Measurements from ENCODE around the gene CDH15. TPM values are rescaled to one million over a fixed set of nuclear protein-coding genes. Genes with fewer than 3 reads are reported as not detected.

CDH15 gene
- total and polyA plus RNA-seq, 4 donors: 0.09 to 2.1 (median 1.3) TPM

DNA sequence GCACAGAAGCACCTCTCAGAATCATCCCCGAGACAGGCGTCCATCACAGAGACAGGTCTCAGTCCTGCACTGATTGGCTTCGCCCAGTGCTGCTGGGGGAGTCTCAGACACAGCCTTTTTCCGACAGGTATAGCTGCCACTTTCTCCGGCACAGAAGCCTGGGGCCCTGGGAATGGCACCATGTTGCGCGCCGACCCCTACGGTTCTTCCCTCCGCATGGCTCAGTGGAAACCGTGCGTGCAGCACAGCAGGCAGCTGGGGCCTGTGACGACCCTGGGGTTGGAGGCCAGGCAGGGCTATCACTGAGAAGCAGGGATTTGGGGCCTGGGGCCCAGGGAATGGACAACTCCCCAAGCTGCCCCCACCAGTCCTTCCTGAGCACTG, 29.7 kb upstream of the CDH15 start:
- no peak overlapping the region for H3K4me3 ChIP-seq
- H3K4me1 ChIP-seq (ENCODE audit: control insufficient read depth in 5 of 5, insufficient read depth in 5 of 5, low read length in 5 of 5): no peaks in the 10 kb centered on the region
- TF ChIP-seq, protein P1, sequence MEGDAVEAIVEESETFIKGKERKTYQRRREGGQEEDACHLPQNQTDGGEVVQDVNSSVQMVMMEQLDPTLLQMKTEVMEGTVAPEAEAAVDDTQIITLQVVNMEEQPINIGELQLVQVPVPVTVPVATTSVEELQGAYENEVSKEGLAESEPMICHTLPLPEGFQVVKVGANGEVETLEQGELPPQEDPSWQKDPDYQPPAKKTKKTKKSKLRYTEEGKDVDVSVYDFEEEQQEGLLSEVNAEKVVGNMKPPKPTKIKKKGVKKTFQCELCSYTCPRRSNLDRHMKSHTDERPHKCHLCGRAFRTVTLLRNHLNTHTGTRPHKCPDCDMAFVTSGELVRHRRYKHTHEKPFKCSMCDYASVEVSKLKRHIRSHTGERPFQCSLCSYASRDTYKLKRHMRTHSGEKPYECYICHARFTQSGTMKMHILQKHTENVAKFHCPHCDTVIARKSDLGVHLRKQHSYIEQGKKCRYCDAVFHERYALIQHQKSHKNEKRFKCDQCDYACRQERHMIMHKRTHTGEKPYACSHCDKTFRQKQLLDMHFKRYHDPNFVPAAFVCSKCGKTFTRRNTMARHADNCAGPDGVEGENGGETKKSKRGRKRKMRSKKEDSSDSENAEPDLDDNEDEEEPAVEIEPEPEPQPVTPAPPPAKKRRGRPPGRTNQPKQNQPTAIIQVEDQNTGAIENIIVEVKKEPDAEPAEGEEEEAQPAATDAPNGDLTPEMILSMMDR (IDR thresholded peaks at IDR 0.05; ENCODE audit: control extremely low read depth, extremely low read depth): no peak
- WGBS, 2 donors: 97 to 99% methylated on average over 11 to 13 of the region's 13 CpGs
- peaks cover 0 to 56% (median 6%) of the 10 kb centered on the region in 4 donors for H3K36me3 ChIP-seq (ENCODE audit: control insufficient read depth in 4 of 4, insufficient read depth in 4 of 4, low read length in 4 of 4)
- peaks cover 0 to 2% (median 0%) of the 10 kb centered on the region in 4 donors for H3K9me3 ChIP-seq (ENCODE audit: control insufficient read depth in 4 of 4, insufficient read depth in 3 of 4, low read length in 3 of 4)
- no peak overlapping the region for H3K27ac ChIP-seq (ENCODE audit: low read depth in 1 of 2, low read length in 1 of 2)
- DNase-seq (no peak), ATAC-seq (ENCODE audit: insufficient read depth, low FRiP score) (no peak)
- H3K27me3 ChIP-seq (ENCODE audit: control insufficient read depth in 3 of 3, insufficient read depth in 3 of 3, low read length in 2 of 3): no peaks in the 10 kb centered on the region
- H3K9ac ChIP-seq (ENCODE audit: insufficient read depth in 1 of 2, low read length in 2 of 2): no peak overlapping the region

DNA sequence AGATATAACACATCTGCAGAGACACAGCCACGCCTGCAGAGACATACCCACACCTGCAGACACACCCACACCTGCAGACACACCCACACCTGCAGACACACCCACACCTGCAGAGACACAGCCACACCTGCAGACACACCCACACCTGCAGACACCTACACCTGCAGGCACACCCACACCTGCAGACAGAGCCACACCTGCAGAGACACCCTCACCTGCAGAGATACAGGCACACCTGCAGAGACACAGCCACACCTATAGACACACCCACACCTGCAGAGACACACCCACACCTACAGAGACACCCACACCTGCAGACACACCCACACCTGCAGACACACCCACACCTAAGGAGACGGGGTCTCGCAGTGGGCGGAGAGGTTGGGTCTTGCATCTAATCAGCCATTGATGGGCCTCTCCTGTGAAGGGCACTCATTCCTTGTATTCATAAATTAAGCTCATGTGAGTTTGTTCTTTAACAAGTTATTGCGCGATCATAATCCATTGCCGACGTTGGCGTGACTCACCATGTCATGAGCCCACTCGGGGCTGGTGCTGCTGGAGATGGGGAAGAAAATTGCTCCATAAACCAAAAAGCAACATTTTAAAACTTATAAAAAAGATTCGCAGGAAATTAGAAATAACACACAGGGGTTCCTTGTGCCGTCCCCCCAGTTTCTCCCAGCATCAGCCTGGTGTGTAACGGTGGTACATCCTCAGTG, 28.9 kb upstream of the CDH15 start:
- 92 to 94% methylated on average over 13 of the region's 13 CpGs for WGBS, 2 donors
- Histone ChIP-seq H3K9ac (ENCODE audit: insufficient read depth in 1 of 2, low read length in 2 of 2) (no peak overlapping the region), H3K4me1 (ENCODE audit: control insufficient read depth in 5 of 5, insufficient read depth in 5 of 5, low read length in 5 of 5) (no peaks in the 10 kb centered on the region), H3K36me3 (ENCODE audit: control insufficient read depth in 4 of 4, insufficient read depth in 4 of 4, low read length in 4 of 4) (peaks cover 0 to 55% (median 7%) of the 10 kb centered on the region in 4 donors), H3K27me3 (ENCODE audit: control insufficient read depth in 3 of 3, insufficient read depth in 3 of 3, low read length in 2 of 3) (no peaks in the 10 kb centered on the region), H3K4me3 (no peak overlapping the region), H3K9me3 (ENCODE audit: control insufficient read depth in 4 of 4, insufficient read depth in 3 of 4, low read length in 3 of 4) (peaks cover 0 to 2% (median 0%) of the 10 kb centered on the region in 4 donors), H3K27ac (ENCODE audit: low read depth in 1 of 2, low read length in 1 of 2) (no peak overlapping the region)
- DNase-seq: no peak
- TF ChIP-seq, protein P1 (IDR thresholded peaks at IDR 0.05; ENCODE audit: control extremely low read depth, extremely low read depth): no peak
- ATAC-seq (ENCODE audit: insufficient read depth, low FRiP score): no peak

DNA sequence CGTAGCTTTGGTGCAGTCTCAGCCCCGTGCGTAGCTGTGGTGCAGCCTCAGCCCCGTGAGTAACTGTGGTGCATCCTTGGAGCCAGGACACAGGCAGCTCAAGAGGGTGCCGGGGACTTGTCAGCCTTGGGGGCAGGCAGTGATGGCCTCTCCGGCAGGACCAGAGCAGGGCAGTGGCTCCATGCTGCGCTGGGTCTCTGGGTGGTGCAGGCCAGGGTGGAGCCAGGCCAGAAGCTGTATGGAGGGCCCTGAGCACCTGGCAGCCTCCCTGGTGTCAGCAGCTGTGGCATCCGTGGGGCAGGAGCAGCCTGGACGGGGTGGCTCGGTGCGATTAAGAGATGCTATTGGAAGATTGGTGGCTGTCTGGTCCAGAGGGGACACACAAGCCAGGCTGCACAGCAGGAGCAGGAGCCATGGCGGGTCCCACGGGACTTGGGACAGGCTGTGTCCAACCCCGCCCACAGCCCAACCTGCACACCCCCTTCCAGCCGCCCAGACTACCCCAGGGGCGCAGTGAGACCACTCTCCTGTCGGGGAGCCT, 28.3 kb upstream of the CDH15 start:
- no peak for ATAC-seq (ENCODE audit: insufficient read depth, low FRiP score)
- peaks cover 0 to 55% (median 8%) of the 10 kb centered on the region in 4 donors for H3K36me3 ChIP-seq (ENCODE audit: control insufficient read depth in 4 of 4, insufficient read depth in 4 of 4, low read length in 4 of 4)

More for the DNA sequence above, 28.3 kb upstream of the CDH15 start:
- Histone ChIP-seq H3K4me1 (ENCODE audit: control insufficient read depth in 5 of 5, insufficient read depth in 5 of 5, low read length in 5 of 5) (no peaks in the 10 kb centered on the region), H3K27ac (ENCODE audit: low read depth in 1 of 2, low read length in 1 of 2) (no peak overlapping the region), H3K27me3 (ENCODE audit: control insufficient read depth in 3 of 3, insufficient read depth in 3 of 3, low read length in 2 of 3) (no peaks in the 10 kb centered on the region), H3K4me3 (no peak overlapping the region), H3K9ac (ENCODE audit: insufficient read depth in 1 of 2, low read length in 2 of 2) (no peak overlapping the region), H3K9me3 (ENCODE audit: control insufficient read depth in 4 of 4, insufficient read depth in 3 of 4, low read length in 3 of 4) (peaks cover 0 to 2% (median 0%) of the 10 kb centered on the region in 4 donors)
- TF ChIP-seq, protein P1 (IDR thresholded peaks at IDR 0.05; ENCODE audit: control extremely low read depth, extremely low read depth): no peak
- WGBS, 2 donors: 95 to 96% methylated on average over 15 to 17 of the region's 17 CpGs
- DNase-seq: no peak
